Kidney epithelial cell (primary cell): ENCODE results near the gene KCNJ16. TPM values are rescaled to one million over a fixed set of nuclear protein-coding genes. Genes with fewer than 3 reads are reported as not detected.

Source experiments
- DNase-seq: peaks from one replicate; pipeline ENCODE4 v3.0.0-alpha.2; 2010; ENCODE audit warnings: low read depth
- H3K27me3 ChIP-seq: 2 replicates; pipeline ENCODE4 v1.6.0; 2011; ENCODE audit warnings: low read length; ENCODE audit not compliant: control insufficient read depth, insufficient read depth
- H3K36me3 ChIP-seq: 2 replicates; pipeline ENCODE4 v1.5.1; 2011; ENCODE audit warnings: low read length; ENCODE audit not compliant: control insufficient read depth, insufficient read depth
- H3K4me3 ChIP-seq: 2 replicates; pipeline ENCODE4 v1.5.1; 2011; ENCODE audit warnings: low read depth, mild to moderate bottlenecking, control low read depth, low read length
- total RNA-seq: library from RNA; depleted of rRNA; stranded (reverse); fragments of >200 nt; gene quantifications from 2 replicates; pipeline ENCODE4 v1.2.3, GENCODE V29; 2015
- TF ChIP-seq, protein P1 (sequence below): IDR thresholded peaks from 2 replicates; pipeline ENCODE4 v1.5.1; 2011; ENCODE audit warnings: mild to moderate bottlenecking, moderate library complexity, low read length, control low read depth, inconsistent platforms; ENCODE audit not compliant: insufficient read depth, poor library complexity, severe bottlenecking

KCNJ16 gene
- total RNA-seq, 1 donor from 2014 or later: 4.1 TPM

DNA sequence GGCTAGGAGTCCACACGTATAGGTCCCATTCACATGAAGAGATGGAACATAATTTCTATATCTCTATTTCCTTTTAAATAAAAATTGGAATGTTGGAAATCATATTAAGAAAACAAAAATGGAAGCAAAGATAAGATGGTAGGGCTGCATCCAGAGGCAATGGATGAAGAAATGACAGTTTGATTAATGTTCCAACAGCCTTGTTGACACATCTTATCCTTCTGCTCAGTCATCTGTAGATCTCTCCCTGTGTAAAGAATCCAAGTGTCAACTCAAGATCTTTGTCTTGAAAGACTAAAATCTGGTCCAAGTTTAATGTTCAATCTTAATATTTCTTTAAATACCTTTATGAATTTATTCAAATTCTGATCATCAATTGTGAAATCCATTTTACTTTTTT, 86.5 kb downstream of the KCNJ16 start:
- H3K36me3 ChIP-seq: no peaks in the 10 kb centered on the region
- TF ChIP-seq, protein P1, sequence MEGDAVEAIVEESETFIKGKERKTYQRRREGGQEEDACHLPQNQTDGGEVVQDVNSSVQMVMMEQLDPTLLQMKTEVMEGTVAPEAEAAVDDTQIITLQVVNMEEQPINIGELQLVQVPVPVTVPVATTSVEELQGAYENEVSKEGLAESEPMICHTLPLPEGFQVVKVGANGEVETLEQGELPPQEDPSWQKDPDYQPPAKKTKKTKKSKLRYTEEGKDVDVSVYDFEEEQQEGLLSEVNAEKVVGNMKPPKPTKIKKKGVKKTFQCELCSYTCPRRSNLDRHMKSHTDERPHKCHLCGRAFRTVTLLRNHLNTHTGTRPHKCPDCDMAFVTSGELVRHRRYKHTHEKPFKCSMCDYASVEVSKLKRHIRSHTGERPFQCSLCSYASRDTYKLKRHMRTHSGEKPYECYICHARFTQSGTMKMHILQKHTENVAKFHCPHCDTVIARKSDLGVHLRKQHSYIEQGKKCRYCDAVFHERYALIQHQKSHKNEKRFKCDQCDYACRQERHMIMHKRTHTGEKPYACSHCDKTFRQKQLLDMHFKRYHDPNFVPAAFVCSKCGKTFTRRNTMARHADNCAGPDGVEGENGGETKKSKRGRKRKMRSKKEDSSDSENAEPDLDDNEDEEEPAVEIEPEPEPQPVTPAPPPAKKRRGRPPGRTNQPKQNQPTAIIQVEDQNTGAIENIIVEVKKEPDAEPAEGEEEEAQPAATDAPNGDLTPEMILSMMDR: no peak
- H3K4me3 ChIP-seq: no peak overlapping the region
- no peak for DNase-seq
- no peaks in the 10 kb centered on the region for H3K27me3 ChIP-seq

DNA sequence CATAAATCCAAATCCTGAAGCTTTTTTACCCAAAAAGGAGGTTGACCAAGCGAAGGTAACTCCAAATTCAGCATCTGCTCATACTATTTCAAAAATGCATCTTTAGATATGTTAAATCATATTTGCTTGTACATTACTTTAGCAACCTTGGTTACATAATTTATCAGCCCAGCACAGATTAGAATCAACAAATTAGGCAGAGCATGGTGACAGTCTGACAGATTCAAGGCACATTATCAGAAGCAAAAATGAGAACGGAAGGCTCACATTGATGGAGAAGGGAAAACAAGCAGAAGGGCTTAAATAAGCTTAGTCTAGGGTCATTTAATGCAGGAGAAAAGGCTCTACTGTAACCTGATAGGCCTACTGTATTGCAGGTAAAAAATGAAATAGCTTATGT, 90.4 kb downstream of the KCNJ16 start:
- DNase-seq: no peak
- H3K27me3 ChIP-seq: no peaks in the 10 kb centered on the region
- H3K36me3 ChIP-seq: no peaks in the 10 kb centered on the region
- TF ChIP-seq, protein P1: no peak
- H3K4me3 ChIP-seq: no peak overlapping the region

DNA sequence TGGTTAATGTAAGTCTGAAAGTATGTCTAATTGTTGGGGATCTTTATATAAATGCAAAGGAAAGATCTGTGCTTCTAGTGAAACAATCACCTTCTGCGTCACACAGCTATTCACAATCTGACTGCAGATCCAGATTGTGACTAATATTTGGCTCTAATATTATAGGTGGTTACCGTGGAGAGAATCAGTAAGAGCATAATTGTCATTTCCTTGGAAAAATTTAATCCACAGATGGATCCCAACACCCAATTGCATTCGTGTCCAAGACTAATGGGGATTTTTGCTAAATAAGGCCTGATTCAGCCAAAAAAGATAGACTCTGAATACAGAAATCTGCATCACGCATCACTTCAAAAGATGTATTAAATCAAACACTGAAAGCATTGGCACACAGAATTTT, 91.6 kb downstream of the KCNJ16 start:
- TF ChIP-seq, protein P1: no peak
- H3K36me3 ChIP-seq: no peaks in the 10 kb centered on the region

DNA sequence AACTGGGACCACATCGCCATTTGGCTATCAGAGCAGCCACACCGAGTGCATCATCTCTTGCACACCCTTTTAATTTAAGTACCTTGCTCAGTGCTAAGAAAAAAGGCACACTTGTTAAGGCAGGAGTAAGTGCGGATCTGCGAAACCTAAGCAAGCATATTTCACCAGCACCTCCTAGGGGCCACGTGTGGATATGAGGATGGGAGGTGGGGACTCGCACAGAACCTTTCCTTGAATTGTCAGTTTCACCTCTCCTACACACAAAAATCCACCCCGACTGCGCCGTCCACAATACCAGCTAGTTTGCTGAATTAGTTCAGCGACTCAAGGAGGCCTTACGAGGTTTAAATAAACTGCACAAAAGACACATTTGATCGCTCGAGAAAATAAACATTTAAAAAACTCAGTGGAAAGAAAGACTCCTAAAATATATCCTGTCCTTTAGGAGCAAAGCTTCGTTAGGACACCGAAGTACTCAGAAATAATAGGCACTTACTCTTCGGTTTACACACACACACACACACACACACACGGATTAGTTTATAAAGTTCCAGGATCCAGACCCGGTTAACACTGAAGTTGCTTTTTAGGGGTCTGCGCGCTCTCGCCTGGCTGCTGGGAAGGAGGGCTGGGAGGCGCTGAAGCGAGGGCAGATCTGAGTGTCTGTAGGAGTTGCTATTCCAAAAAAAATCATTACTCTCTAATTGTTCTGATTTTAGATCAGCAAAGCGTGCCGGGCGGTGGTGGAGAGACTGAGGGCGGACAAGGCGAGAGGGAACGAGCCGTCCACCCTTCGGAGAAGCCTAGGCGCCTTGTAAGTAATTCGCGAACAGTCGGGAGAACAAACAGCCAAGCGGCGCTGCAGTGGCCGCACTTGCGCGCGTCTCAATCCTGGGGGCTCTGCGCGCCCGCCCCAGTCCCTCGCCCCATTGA, 93.3 kb downstream of the KCNJ16 start:
- TF ChIP-seq, protein P1: peak; percentile 86
- no peaks in the 10 kb centered on the region for H3K36me3 ChIP-seq
- peak overlapping the region; percentile 52 for H3K4me3 ChIP-seq
- H3K27me3 ChIP-seq: no peaks in the 10 kb centered on the region
- DNase-seq: peak; percentile 47

More for the DNA sequence above, 91.6 kb downstream of the KCNJ16 start:
- DNase-seq: no peak
- Histone ChIP-seq H3K4me3 (no peak overlapping the region), H3K27me3 (no peaks in the 10 kb centered on the region)

DNA sequence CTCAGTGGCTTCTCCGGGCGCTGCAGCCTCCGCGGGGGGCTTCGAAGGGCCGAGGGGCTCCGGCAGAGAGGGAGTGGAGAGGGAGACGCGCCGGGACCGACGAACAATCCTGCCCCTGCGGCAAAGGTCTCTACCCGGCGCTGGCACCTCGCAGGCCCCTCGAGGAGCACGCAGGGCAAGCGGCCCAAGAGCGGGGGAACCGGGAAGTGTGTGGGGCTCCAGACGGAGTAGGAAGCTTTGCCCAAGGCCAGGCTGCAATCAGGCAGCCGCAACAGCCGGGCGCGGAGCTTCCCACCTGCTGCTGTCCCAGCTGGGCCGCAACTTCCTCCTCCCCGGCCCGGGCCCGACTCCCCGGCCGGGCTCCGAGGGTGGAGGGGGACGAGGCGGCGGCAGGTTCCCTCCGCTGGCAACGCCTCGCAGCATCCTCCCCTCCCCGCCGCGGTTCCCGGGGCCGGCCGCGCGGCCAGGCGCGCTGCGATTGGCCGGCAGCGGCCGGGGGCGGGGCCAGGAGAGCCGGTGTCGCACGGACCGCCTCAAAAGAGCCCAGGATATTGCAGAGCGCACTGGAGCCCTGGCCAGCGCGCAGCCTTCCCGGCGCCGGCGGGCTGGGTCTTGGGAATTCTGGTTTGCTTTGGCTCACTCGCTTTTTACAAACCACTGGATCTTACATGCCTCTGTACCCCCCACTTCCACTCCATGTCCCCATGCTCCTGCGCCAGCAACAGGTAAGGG, 94.1 kb downstream of the KCNJ16 start, which contains the start of gene KCNJ2:
TSS of gene KCNJ2 (plus strand) at position 556 of the 732 bp plus-strand sequence. CDS start 5,508 bp downstream, outside the sequence.
- TF ChIP-seq, protein P1: no peak

More for the DNA sequence above, 94.1 kb downstream of the KCNJ16 start, which contains the start of gene KCNJ2:
- Histone ChIP-seq H3K36me3 (no peaks in the 10 kb centered on the region), H3K27me3 (no peaks in the 10 kb centered on the region), H3K4me3 (peak within 1 kb of the TSS; percentile 52)
- DNase-seq: peak; percentile 34
